CD8-positive, alpha-beta memory T cell (primary cell): Measurements from ENCODE around the gene CAP2. TPM values are rescaled to one million over a fixed set of nuclear protein-coding genes. Genes with fewer than 3 reads are reported as not detected.
A peak's percentile ranks its signal among the peaks of the same experiment; 100 is the strongest.
"Not testable (repeated sequence)": the region's sequence is repeated elsewhere in the genome, so short reads cannot be mapped to it uniquely, and the experiment has no call there.

ENCODE experiments used
- CTCF ChIA-PET: fragments of 350-600 bp; sonication (Branson Sonifier 250); formaldehyde crosslinking; loops from one replicate; lab custom pipeline; 2021; ENCODE audit warnings: antibody characterized with exemption; lab: Charles Lee
- POLR2A ChIA-PET: fragments of 350-600 bp; sonication (Branson Sonifier 250); formaldehyde crosslinking; loops from one replicate; lab custom pipeline; 2021; ENCODE audit warnings: antibody characterized with exemption; lab: Charles Lee
- DNase-seq, 5 donors: peaks; one replicate each; pipeline versions ENCODE4 v3.0.0 to v3.0.0-alpha.2; 2020 to 2022; ENCODE audit warnings: mixed read lengths in 1 of 5
- H3K27ac ChIP-seq: one replicate; pipeline ENCODE4 v1.7.0; 2013; ENCODE audit warnings: low read depth, mild to moderate bottlenecking, low read length, moderate library complexity
- H3K27me3 ChIP-seq: 2 replicates; pipeline ENCODE4 v1.7.0; 2013; ENCODE audit warnings: low read length, mild to moderate bottlenecking; ENCODE audit not compliant: insufficient read depth, poor library complexity, severe bottlenecking
- H3K36me3 ChIP-seq: 2 replicates; pipeline ENCODE4 v1.7.0; 2013; ENCODE audit warnings: mild to moderate bottlenecking, low read length, moderate library complexity; ENCODE audit not compliant: insufficient read depth
- H3K4me1 ChIP-seq: 2 replicates; pipeline ENCODE4 v1.7.0; 2013; ENCODE audit warnings: mild to moderate bottlenecking, low read length, moderate library complexity; ENCODE audit not compliant: insufficient read depth
- H3K4me3 ChIP-seq: 2 replicates; pipeline ENCODE4 v1.7.0; 2013; ENCODE audit warnings: mild to moderate bottlenecking, low read length
- H3K9me3 ChIP-seq: 2 replicates; pipeline ENCODE4 v1.7.0; 2013; ENCODE audit warnings: mild to moderate bottlenecking, low read length
- H3K27ac Mint-ChIP-seq, 8 donors: one replicate each; pipeline ENCODE4 v1.8.0; 2020 to 2021; ENCODE audit warnings: mixed read lengths in 8 of 8, mild to moderate bottlenecking in 6 of 8, inconsistent platforms in 3 of 8, moderate library complexity in 3 of 8
- H3K27me3 Mint-ChIP-seq, 2 donors: one replicate each; pipeline ENCODE4 v1.8.0; 2020 to 2021; ENCODE audit warnings: mixed read lengths in 2 of 2, mild to moderate bottlenecking in 1 of 2, moderate library complexity in 1 of 2
- H3K36me3 Mint-ChIP-seq, 3 donors: one replicate each; pipeline ENCODE4 v1.8.0; 2020 to 2021; ENCODE audit warnings: mixed read lengths in 3 of 3, inconsistent platforms in 1 of 3, mild to moderate bottlenecking in 1 of 3
- H3K4me1 Mint-ChIP-seq, 3 donors: one replicate each; pipeline ENCODE4 v1.8.0; 2020 to 2021; ENCODE audit warnings: mixed read lengths in 3 of 3, inconsistent platforms in 1 of 3, mild to moderate bottlenecking in 1 of 3
- H3K4me3 Mint-ChIP-seq, 7 donors: one replicate each; pipeline ENCODE4 v1.8.0; 2020 to 2021; ENCODE audit warnings: mixed read lengths in 7 of 7, mild to moderate bottlenecking in 6 of 7, moderate library complexity in 4 of 7, inconsistent platforms in 2 of 7
- H3K9me3 Mint-ChIP-seq, 5 donors: one replicate each; pipeline ENCODE4 v1.8.0; 2020 to 2022; ENCODE audit warnings: mixed read lengths in 5 of 5, mild to moderate bottlenecking in 3 of 5, moderate library complexity in 2 of 5, inconsistent platforms in 1 of 5
- polyA plus RNA-seq: library from polyadenylated mRNA; unstranded; fragments of 300-500 nt; fragmentation: Illumina TruSeq; gene quantifications from one replicate; pipeline ENCODE4 v1.2.3, GENCODE V29; 2021
- total RNA-seq, 2 experiments: library from RNA; stranded (reverse); gene quantifications; one replicate each; pipeline ENCODE4 v1.2.3, GENCODE V29; 2021

The CAP2 gene
- total and polyA plus RNA-seq, 3 experiments from 2014 or later: 1.0 TPM; not detected in 2

GRCh38 chr6:17584241-17584803 lies 190.9 kb downstream of the CAP2 start:
- peak in 2 of 5 donors; percentile 32 to 50 for DNase-seq
- Histone ChIP-seq H3K27me3 (no peaks in the 10 kb centered on the region), H3K36me3 (no peaks in the 10 kb centered on the region), H3K27ac (no peak overlapping the region), H3K9me3 (no peaks in the 10 kb centered on the region), H3K4me1 (peaks cover 5% of the 10 kb centered on the region), H3K4me3 (no peak overlapping the region)
- H3K27ac Mint-ChIP-seq: peak overlapping the region in 1 of 8 donors; percentile 14
- ChIA-PET POLR2A (interaction anchor here (0.6 kb wide), 1 partner anchor 123 kb away, joined by 3 read pairs; the partner anchor contains the start of gene NUP153), CTCF (interaction anchor here (0.6 to 4.2 kb wide), 9 partner anchors 18 to 428 kb away, joined by 3 to 24 read pairs (median 3); partner anchors contain the start of gene NUP153)
- no peaks in the 10 kb centered on the region for H3K36me3 Mint-ChIP-seq
- peaks cover 2 to 16% of the 10 kb centered on the region in 2 donors for H3K27me3 Mint-ChIP-seq
- H3K4me3 Mint-ChIP-seq: peak overlapping the region in 1 of 7 donors; percentile 9
- H3K9me3 Mint-ChIP-seq: no peaks in the 10 kb centered on the region
- H3K4me1 Mint-ChIP-seq: peaks cover 11 to 12% (median 12%) of the 10 kb centered on the region in 3 donors

- Histone ChIP-seq H3K4me3 (no peak overlapping the region), H3K27me3 (no peaks in the 10 kb centered on the region), H3K9me3 (no peaks in the 10 kb centered on the region), H3K27ac (no peak overlapping the region), H3K4me1 (peaks cover 15% of the 10 kb centered on the region), H3K36me3 (no peaks in the 10 kb centered on the region)
- peaks cover 0 to 14% of the 10 kb centered on the region in 2 donors for H3K27me3 Mint-ChIP-seq
- no peak overlapping the region for H3K27ac Mint-ChIP-seq
- H3K4me1 Mint-ChIP-seq: peaks cover 17 to 20% (median 18%) of the 10 kb centered on the region in 3 donors
- ChIA-PET CTCF (interaction anchor here (0.7 to 4.2 kb wide), 5 partner anchors 15 to 231 kb away, joined by 3 to 24 read pairs (median 4); partner anchors contain the start of genes FAM8A1 and NUP153), POLR2A (no interaction called here)
- no peaks in the 10 kb centered on the region for H3K36me3 Mint-ChIP-seq
- H3K9me3 Mint-ChIP-seq: no peaks in the 10 kb centered on the region
- no peak for DNase-seq
- peak overlapping the region in 1 of 7 donors; percentile 20 for H3K4me3 Mint-ChIP-seq
Measured at GRCh38 chr6:17585766-17586490, 192.5 kb downstream of the CAP2 start.

GRCh38 chr6:17586623-17587022 lies 193.2 kb downstream of the CAP2 start:
- H3K27me3 Mint-ChIP-seq, H3K27me3 ChIP-seq, H3K27ac Mint-ChIP-seq, H3K36me3 Mint-ChIP-seq, H3K9me3 Mint-ChIP-seq, CTCF ChIA-PET, H3K36me3 ChIP-seq, H3K4me3 Mint-ChIP-seq, H3K4me3 ChIP-seq, DNase-seq, H3K27ac ChIP-seq, POLR2A ChIA-PET, H3K9me3 ChIP-seq: not testable (repeated sequence)
- peaks cover 16 to 24% (median 18%) of the 10 kb centered on the region in 3 donors for H3K4me1 Mint-ChIP-seq
- H3K4me1 ChIP-seq: peaks cover 15% of the 10 kb centered on the region

GRCh38 chr6:17588011-17588410 lies 194.6 kb downstream of the CAP2 start:
- H3K36me3 Mint-ChIP-seq: no peaks in the 10 kb centered on the region
- ChIA-PET CTCF (interaction anchor here (0.8 kb wide), 1 partner anchor 114 kb away, joined by 3 read pairs; no protein-coding TSS in a partner anchor), POLR2A (no interaction called here)
- peak overlapping the region in 1 of 8 donors; percentile 19 for H3K27ac Mint-ChIP-seq
- H3K4me1 Mint-ChIP-seq: peaks cover 16 to 25% (median 18%) of the 10 kb centered on the region in 3 donors
- no peaks in the 10 kb centered on the region for H3K27me3 Mint-ChIP-seq
- no peak overlapping the region for H3K4me3 Mint-ChIP-seq
- Histone ChIP-seq H3K36me3 (no peaks in the 10 kb centered on the region), H3K27me3 (no peaks in the 10 kb centered on the region), H3K4me1 (peaks cover 15% of the 10 kb centered on the region), H3K4me3 (no peak overlapping the region), H3K9me3 (no peaks in the 10 kb centered on the region), H3K27ac (no peak overlapping the region)
- no peak for DNase-seq
- H3K9me3 Mint-ChIP-seq: no peaks in the 10 kb centered on the region

GRCh38 chr6:17589406-17590096 lies 196.2 kb downstream of the CAP2 start:
- Mint-ChIP-seq H3K4me3 (no peak overlapping the region), H3K36me3 (no peaks in the 10 kb centered on the region)

GRCh38 chr6:17591287-17591686 lies 197.9 kb downstream of the CAP2 start:
- Mint-ChIP-seq H3K4me3 (no peak overlapping the region), H3K36me3 (no peaks in the 10 kb centered on the region), H3K27me3 (peaks cover 0 to 2% of the 10 kb centered on the region in 2 donors), H3K4me1 (peaks cover 8 to 16% (median 9%) of the 10 kb centered on the region in 3 donors), H3K27ac (no peak overlapping the region), H3K9me3 (no peaks in the 10 kb centered on the region)
- CTCF ChIA-PET: interaction anchor here (0.9 to 2.8 kb wide), 3 partner anchors 9 to 199 kb away, joined by 3 to 10 read pairs (median 3); partner anchors contain the start of gene FAM8A1
- POLR2A ChIA-PET: no interaction called here
- H3K27ac ChIP-seq: no peak overlapping the region
- H3K36me3 ChIP-seq: no peaks in the 10 kb centered on the region
- H3K9me3 ChIP-seq: no peaks in the 10 kb centered on the region
- no peak overlapping the region for H3K4me3 ChIP-seq
- DNase-seq: no peak
- H3K27me3 ChIP-seq: no peaks in the 10 kb centered on the region
- peaks cover 15% of the 10 kb centered on the region for H3K4me1 ChIP-seq

More at GRCh38 chr6:17589406-17590096, 196.2 kb downstream of the CAP2 start:
- H3K4me1 Mint-ChIP-seq: peaks cover 14 to 25% (median 16%) of the 10 kb centered on the region in 3 donors
- no peaks in the 10 kb centered on the region for H3K9me3 Mint-ChIP-seq
- ChIA-PET CTCF (interaction anchor here (1.1 to 2.8 kb wide), 2 partner anchors 11 to 214 kb away, joined by 3 to 10 read pairs; partner anchors contain the start of gene FAM8A1), POLR2A (interaction anchor here (1.4 kb wide), 1 partner anchor 11 kb away, joined by 4 read pairs; the partner anchor contains the start of gene FAM8A1)
- peaks cover 15% of the 10 kb centered on the region for H3K4me1 ChIP-seq
- no peak overlapping the region for H3K27ac ChIP-seq
- H3K36me3 ChIP-seq: no peaks in the 10 kb centered on the region
- H3K4me3 ChIP-seq: no peak overlapping the region
- H3K27me3 Mint-ChIP-seq: peaks cover 0 to 2% of the 10 kb centered on the region in 2 donors
- peak overlapping the region in 7 of 8 donors; percentile 29 to 75 (median 44) for H3K27ac Mint-ChIP-seq
- H3K27me3 ChIP-seq: no peaks in the 10 kb centered on the region
- H3K9me3 ChIP-seq: no peaks in the 10 kb centered on the region
- DNase-seq: peak in 2 of 5 donors; percentile 40 to 70

- Mint-ChIP-seq H3K27ac (peak overlapping the region in 3 of 8 donors; percentile 10 to 40 (median 12)), H3K27me3 (peaks cover 0 to 2% of the 10 kb centered on the region in 2 donors), H3K4me3 (no peak overlapping the region), H3K4me1 (peaks cover 8 to 16% (median 8%) of the 10 kb centered on the region in 3 donors), H3K36me3 (no peaks in the 10 kb centered on the region), H3K9me3 (peaks cover 0 to under 1% (median 0%) of the 10 kb centered on the region in 5 donors)
- ChIA-PET POLR2A (no interaction called here), CTCF (no interaction called here)
- no peaks in the 10 kb centered on the region for H3K9me3 ChIP-seq
- H3K27me3 ChIP-seq: no peaks in the 10 kb centered on the region
- no peak for DNase-seq
- H3K4me3 ChIP-seq: no peak overlapping the region
- no peaks in the 10 kb centered on the region for H3K36me3 ChIP-seq
- no peak overlapping the region for H3K27ac ChIP-seq
- H3K4me1 ChIP-seq: peaks cover 15% of the 10 kb centered on the region
Measured at GRCh38 chr6:17593246-17593645, 199.9 kb downstream of the CAP2 start.
